Suprapubic skin (tissue), 3 donors: ENCODE data around the gene WDR27.

Source experiments
- CTCF ChIP-seq, 2 donors: fragments of 200-600 bp in 1 of 2; fragments of 450-650 bp in 1 of 2; sonication (generic) in 1 of 2; IDR thresholded peaks; one replicate each; pipeline ENCODE4 v1.5.1; 2016 to 2019; ENCODE audit warnings: antibody characterized with exemption in 2 of 2, mild to moderate bottlenecking in 1 of 2, moderate library complexity in 1 of 2
- POLR2A ChIP-seq, 2 donors: fragments of 450-650 bp; IDR thresholded peaks; one replicate each; pipeline ENCODE4 v1.6.1; 2017; ENCODE audit warnings: antibody characterized with exemption in 2 of 2, mild to moderate bottlenecking in 2 of 2, moderate library complexity in 2 of 2

GRCh38 chr6:169449221-169449620, 252.6 kb downstream of the WDR27 start:
- no peak for TF ChIP-seq CTCF (IDR thresholded peaks at IDR 0.05)
- no peak for TF ChIP-seq POLR2A (IDR thresholded peaks at IDR 0.05)
